ENCODE results near the gene CAMKMT.

The CAMKMT gene

GRCh38 chr2:44778671-44779476 is 417.1 kb downstream of the CAMKMT start:
- peak; percentile 86 for DNase-seq

- DNase-seq = no peak
These were observed 418.0 kb downstream of the CAMKMT start for GRCh38 chr2:44779793-44780192.

GRCh38 chr2:44780406-44780805 is 418.7 kb downstream of the CAMKMT start:
- DNase-seq = no peak

- DNase-seq = no peak
These were observed 423.7 kb downstream of the CAMKMT start for GRCh38 chr2:44785433-44785832.

- no peak for DNase-seq
These were observed 424.5 kb downstream of the CAMKMT start for GRCh38 chr2:44786045-44786816.

- no peak for DNase-seq
These were observed 425.1 kb downstream of the CAMKMT start for GRCh38 chr2:44786817-44787214.

- DNase-seq = no peak
These were observed 425.9 kb downstream of the CAMKMT start for GRCh38 chr2:44787663-44788062.

- no peak for DNase-seq
These were observed 427.7 kb downstream of the CAMKMT start for GRCh38 chr2:44789446-44789845.

- DNase-seq = no peak
These were observed 428.4 kb downstream of the CAMKMT start for GRCh38 chr2:44789971-44790721.

- peak; percentile 30 for DNase-seq
These were observed 431.6 kb downstream of the CAMKMT start for GRCh38 chr2:44793322-44793870.

- no peak for DNase-seq
These were observed 435.0 kb downstream of the CAMKMT start for GRCh38 chr2:44796771-44797170.

GRCh38 chr2:44798139-44798659 is 436.5 kb downstream of the CAMKMT start:
- no peak for DNase-seq

- no peak for DNase-seq
These were observed 437.4 kb downstream of the CAMKMT start for GRCh38 chr2:44799105-44799504.

GRCh38 chr2:44799754-44800153 is 438.0 kb downstream of the CAMKMT start:
- no peak for DNase-seq

GRCh38 chr2:44801289-44801840 is 439.6 kb downstream of the CAMKMT start:
- no peak for DNase-seq

- no peak for DNase-seq
These were observed 440.4 kb downstream of the CAMKMT start for GRCh38 chr2:44801841-44802776.

GRCh38 chr2:44802777-44803424 is 441.2 kb downstream of the CAMKMT start:
- no peak for DNase-seq

GRCh38 chr2:44804406-44805265 is 442.9 kb downstream of the CAMKMT start:
- DNase-seq = peak; percentile 23

- no peak for DNase-seq
These were observed 443.9 kb downstream of the CAMKMT start for GRCh38 chr2:44805401-44806235.

Data from MV-4-11 (cell line).